Activated CD8-positive, alpha-beta memory T cell treated with anti-CD3 and anti-CD28 coated beads, Interleukin-2, amount 50 U/mL, for 48 hours (primary cell): ENCODE measurements around the gene RPL22.

Source experiments
- DNase-seq: peaks from one replicate; pipeline ENCODE4 v3.0.0-alpha.2; 2020

RPL22 gene

DNA sequence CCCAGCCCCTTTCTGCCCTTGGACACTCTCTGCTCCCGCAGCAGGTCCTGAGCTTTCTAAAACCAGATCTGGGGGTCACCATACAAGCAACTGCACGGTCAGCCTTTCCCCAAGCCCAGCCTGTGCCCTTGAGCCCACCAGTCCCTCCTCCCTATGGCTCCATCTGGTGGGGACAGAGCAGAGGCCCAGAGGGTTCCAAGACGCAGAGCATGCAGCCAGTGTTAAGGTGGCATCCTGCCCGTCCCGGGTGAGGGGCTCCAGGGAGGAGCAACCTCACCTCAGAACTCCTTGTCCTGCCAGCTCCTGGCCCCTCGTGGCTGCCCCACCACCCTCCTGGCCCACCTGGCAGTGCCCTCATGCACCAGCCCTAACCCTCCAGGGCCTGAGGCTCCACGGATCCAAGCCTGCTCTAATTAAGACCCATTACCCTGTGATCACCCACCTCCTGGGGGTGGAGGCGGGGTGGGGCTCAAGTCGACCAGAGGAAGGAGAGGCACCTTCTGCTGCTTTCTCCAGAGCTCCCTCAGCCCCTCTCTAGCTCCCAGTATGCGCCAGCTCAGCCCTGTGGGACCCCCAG, 27.8 kb downstream of the RPL22 start:
- DNase-seq, result no peak

GRCh38 chr1:6170742-6171201, 28.6 kb downstream of the RPL22 start:
- DNase-seq, result no peak

GRCh38 chr1:6170116-6170741, 29.2 kb downstream of the RPL22 start:
- DNase-seq, result no peak

DNA sequence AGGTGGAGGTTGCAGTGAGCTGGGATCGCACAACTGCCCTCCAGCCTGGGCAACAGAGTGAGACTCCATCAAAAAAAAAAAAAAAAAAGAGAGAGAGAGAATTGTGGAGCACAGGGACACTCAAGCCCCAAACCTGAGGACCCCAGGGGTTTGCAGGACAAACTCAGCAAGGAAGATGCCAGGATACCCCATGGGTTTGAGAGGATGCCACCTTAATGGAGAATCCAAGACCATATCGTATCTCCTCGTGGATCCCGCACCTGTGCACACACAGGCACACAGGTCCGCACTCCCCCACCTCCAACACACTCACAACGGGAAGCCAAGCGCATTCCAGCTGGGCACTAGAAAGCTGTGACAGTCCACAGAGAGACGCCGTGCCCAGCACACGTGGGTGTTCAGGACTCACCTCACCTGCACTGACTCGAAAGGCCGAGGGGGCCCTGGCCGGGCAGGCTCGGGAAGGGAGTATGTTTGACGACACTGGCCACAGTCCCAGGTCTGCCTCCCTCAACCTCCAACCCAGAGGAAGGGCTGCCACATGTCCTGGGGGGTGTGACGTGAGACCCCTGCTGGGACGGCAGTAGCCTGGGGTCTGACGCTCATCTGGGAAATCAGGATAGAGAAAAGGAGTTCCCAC, 30.3 kb downstream of the RPL22 start:
- DNase-seq, result no peak

DNA sequence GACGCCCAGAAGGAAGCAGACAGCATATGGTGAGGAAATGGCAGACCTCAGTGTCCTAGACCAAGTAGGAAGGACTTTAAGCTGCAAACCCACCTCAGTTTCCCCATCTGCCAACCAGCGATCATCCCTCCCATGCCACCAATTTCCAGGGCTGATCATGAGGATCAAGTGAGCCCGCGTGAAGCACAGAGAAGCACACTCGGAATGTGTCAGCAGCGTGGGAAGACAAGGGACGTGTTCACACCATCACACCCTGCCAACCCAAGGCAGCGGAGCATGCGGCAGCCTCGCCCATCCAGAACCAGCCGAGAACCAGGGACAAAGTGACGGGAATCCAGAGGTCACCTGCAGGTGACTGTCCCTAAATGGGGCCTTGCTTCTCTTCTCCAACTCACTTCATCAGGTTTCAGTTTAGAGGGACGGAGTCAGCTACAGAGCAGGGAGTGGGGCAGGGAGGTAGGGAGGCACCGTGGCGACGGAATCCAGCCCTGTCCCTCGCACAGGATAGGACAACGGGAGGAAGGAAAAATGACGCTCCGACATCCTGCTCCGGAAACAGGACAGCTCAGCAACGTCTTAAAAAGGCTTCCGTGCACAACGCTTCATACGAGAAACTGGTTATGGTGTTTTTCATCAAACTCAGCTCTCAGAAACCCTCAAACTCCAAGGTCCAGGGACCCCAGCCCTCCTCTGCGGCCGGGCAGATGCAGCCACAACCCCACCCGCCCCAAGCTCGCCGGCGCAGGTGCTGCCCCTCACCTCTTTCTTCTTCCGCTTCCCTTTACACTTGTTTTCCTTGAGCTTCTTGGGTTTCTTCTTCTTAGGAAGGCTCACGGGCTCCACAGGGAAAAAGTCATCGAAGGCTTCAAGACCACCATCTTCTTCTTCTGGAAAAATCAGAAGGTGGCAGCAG, 31.7 kb downstream of the RPL22 start:
- no peak for DNase-seq

DNA sequence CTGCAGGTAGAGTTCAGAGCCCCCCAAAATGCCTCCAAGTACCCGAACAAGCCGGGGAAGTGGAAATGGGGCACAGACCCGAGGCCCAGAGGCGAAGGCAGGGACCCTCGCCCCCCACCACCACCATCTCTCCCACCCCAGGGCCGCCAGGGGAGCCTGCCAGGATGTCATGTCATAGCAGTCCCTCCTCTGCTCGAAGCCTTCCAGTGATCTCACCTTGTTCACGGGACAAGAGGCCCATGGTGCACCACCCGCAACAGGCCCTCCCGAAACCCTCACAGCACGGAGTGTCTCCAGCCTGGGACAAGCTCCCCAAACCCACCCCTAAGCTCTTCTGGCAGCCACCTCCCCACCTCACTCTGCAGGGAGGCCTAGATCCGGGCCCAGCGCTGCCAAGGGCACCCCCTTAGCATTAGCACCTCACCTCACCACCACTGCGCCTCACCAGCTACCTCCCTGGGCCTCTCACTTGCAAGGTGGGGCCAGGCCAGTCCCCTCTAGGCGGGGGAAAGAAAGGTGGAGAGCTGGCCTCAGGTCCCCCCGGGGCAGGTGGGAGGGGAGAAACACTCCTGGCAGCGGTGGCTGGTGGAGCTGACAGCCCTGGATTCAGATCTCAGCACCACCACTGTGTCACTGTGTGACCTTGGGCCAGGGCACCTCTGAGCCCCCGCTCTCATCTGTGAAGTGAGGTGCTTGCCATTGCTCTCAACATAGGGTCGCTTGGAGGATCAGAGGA, 32.6 kb downstream of the RPL22 start:
- no peak for DNase-seq

- DNase-seq, result no peak
Measured at GRCh38 chr1:6166221-6166620, 33.2 kb downstream of the RPL22 start.

GRCh38 chr1:6165441-6165985, 33.9 kb downstream of the RPL22 start:
- no peak for DNase-seq

DNA sequence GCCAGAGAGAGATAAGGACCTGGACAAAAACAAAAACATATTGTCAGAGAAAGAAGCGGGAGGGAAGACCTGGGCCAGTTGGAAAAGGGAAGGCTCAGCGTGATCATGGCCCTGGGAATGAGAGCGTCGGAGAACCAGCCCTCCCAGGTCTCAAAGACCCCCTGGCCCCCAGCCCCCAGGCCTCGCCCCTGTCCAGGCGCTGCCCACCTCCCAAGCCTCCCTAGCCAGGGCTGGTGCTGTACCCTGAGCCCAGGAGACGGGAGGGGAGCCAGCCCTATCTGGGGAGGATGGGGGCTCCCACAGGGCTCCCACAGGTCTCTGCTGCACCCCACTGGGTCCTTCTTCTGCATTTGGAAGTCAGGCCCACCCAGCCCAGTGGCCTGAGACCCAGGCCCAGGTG, 34.4 kb downstream of the RPL22 start:
- DNase-seq, result no peak

DNA sequence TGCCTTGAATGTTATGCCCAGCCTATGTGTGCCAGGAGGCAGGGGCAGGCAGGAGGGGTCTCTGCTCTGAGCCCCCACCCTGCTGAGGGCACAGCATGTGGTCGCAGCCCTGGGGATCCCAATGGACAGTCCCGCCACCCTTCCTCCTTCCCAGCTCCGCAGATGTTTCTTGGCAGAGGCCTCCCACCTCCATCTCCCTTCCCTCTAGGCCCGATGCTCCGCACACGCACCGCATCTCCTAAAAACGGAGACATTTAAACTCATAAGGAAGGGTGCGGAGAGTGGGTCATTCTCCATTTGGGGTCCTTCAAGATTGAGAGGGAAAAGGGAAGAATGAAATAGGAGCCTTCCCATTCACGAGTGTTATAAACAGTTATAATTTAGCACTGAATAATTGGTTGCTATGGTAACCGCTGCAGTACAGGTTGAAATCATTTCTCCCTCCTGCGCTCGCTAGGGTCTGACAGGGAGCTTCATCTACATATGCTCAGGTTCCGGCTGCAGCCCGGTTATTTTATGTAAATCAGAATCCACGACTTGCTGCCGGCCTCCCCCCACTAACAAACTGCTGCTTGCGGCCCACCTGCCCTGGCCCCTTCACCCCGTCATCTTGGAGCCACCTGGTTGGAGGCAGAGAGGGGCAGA, 35.3 kb downstream of the RPL22 start:
- no peak for DNase-seq

- no peak for DNase-seq
Measured at GRCh38 chr1:6163191-6163972, 36.0 kb downstream of the RPL22 start.

GRCh38 chr1:6162773-6163172, 36.6 kb downstream of the RPL22 start:
- DNase-seq, result no peak

- DNase-seq, result no peak
Measured at GRCh38 chr1:6162341-6162740, 37.1 kb downstream of the RPL22 start.

DNA sequence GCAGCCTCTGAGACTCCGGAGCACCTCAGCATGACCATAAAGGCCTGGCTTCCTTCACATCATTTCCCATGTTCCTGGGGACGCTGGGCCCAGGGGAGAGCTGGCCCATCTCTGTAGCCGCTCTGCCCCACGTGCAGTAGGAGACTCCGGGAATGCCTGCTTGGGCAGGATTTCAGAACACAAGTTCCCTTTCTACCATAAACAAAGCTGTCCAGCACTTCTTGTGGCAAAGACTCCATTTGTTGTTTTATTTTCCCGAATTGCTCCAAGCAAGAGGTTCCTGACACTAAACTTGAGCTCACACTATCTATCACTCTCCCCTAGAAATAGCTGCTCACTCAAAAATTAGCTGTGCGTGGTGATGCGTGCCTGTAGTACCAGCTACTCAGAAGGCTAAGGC, 41.2 kb downstream of the RPL22 start:
- DNase-seq, result no peak

DNA sequence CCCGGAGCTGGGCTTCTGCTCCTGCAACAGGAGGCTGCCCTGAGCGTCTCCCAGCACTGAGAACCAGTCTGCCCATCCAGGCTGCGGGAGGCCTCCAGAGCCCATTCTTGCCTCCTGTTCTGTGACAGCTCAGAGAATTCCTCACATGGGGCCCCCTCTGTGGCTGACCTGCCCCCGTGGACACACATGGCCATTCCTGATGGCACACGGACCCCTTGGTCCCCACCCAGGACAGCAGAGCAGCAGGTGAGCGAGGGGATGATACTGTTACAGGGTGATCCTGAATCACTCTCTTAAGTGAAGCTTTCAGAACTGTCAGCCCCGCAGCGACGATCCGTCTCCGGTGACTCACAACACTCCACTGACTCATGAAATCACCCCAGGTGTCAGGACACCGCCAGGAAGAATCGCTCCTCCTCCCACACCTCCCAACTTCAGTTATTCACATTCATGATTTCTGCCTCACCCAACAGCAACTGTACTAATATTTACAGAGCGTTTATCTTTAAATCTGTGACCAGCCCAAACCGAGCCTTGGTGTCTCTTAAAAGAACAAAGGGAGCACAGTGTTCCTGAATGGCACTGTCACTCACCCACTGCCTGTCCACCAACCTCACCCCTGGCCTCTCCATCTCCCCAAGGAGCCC, 41.7 kb downstream of the RPL22 start:
- DNase-seq, result peak; percentile 66

GRCh38 chr1:6157132-6157527, 42.3 kb downstream of the RPL22 start:
- no peak for DNase-seq

GRCh38 chr1:6154525-6155319, 44.7 kb downstream of the RPL22 start:
- DNase-seq, result no peak

DNA sequence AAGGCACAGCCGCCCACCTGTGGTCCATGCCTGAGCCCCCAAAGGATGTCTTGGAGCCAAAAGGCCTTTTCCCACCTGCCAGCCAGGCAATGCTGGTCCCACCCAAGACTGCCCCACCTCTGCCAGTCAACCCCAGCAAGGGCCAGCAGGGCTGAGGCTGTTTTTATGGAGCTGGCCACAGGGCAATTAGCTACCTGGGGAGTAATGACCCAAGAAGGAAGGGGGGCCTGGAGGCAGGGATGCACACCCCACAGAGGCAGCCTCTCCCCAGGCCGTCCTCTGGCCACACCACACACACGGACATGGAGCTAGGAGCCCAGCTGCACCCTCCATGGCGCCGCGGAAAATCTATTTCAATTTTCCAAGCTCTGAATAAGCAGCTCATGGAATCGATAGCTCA, 46.5 kb downstream of the RPL22 start:
- DNase-seq, result no peak

- DNase-seq, result no peak
Measured at GRCh38 chr1:6152181-6152580, 47.2 kb downstream of the RPL22 start.
